ENCODE data around the gene TENM3.

DNA sequence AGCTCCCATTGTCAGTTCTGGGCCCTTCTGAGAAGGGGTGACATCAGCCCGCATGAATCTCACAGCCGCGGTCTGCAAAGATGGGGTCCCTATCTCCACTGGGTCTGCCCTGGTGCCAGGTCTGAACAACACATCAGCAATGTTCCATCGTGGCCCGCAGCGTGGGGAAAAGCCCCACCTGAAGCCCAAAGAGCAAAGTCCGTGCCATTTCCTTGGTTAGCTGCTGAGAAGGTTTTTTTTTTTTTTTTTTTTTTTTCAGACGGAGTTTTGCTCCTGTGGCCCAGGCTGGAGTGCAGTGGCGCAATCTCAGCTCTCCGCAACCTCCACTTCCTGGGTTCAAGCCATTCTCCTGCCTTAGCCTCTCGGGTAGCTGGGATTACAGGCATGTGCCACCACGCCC lies 594.6 kb downstream of the TENM3 start:
- TF ChIP-seq, protein P1, sequence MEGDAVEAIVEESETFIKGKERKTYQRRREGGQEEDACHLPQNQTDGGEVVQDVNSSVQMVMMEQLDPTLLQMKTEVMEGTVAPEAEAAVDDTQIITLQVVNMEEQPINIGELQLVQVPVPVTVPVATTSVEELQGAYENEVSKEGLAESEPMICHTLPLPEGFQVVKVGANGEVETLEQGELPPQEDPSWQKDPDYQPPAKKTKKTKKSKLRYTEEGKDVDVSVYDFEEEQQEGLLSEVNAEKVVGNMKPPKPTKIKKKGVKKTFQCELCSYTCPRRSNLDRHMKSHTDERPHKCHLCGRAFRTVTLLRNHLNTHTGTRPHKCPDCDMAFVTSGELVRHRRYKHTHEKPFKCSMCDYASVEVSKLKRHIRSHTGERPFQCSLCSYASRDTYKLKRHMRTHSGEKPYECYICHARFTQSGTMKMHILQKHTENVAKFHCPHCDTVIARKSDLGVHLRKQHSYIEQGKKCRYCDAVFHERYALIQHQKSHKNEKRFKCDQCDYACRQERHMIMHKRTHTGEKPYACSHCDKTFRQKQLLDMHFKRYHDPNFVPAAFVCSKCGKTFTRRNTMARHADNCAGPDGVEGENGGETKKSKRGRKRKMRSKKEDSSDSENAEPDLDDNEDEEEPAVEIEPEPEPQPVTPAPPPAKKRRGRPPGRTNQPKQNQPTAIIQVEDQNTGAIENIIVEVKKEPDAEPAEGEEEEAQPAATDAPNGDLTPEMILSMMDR (IDR thresholded peaks at IDR 0.05; ENCODE audit: low read depth, low read length) = no peak
- no peak for TF ChIP-seq EZH2phosphoT487 (IDR thresholded peaks at IDR 0.05; ENCODE audit: low read depth)
